Activated T-helper 1 cell treated with Interleukin-2 at 50 U/mL for 16 hours (primary cell): ENCODE results near the gene MAST4.
"Not testable (repeated sequence)": the region's sequence is repeated elsewhere in the genome, so short reads cannot be mapped to it uniquely, and the experiment has no call there.

ENCODE experiments used
- DNase-seq: peaks from one replicate; pipeline ENCODE4 v3.0.0-alpha.2; 2020; ENCODE audit warnings: low read depth

Gene MAST4

DNA sequence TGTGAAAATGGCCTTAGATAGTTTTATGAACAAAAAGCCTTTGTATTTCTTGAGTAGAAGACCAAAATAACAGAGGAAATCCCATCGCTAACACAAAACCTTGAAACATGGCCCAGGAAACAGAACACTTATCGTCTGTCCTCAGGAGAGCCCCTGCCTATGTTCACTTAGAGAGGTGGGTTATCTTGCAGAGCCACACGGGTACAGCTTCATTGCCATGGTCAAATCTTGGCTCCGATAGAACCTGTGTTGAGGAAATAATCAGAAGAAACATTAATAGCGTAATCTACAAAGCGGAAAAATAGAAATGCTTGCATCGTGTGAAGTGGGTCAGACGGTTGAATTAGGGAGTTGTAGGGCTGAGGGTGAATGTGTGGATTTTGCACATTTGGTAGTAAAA lies 216.1 kb downstream of the MAST4 start:
- DNase-seq, result no peak

DNA sequence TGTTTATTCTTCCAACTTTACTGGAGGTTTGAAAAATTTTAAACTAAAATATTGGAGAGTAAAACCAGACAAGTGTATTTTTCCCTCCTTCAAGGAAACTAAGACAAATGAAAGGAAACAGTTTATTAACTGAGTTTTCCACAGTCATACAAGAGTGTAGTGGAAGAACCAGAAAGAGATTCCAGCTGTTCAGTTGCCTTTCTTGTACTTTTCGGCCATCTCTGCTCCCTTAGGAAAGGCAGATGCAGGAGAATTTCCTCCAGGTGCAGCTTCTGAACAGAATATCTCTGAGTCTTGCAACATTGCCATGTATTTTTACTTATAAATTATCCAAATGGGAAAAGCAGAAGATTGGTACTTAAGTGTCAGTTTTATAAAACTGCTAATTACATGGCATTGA lies 217.1 kb downstream of the MAST4 start:
- DNase-seq, result no peak

DNA sequence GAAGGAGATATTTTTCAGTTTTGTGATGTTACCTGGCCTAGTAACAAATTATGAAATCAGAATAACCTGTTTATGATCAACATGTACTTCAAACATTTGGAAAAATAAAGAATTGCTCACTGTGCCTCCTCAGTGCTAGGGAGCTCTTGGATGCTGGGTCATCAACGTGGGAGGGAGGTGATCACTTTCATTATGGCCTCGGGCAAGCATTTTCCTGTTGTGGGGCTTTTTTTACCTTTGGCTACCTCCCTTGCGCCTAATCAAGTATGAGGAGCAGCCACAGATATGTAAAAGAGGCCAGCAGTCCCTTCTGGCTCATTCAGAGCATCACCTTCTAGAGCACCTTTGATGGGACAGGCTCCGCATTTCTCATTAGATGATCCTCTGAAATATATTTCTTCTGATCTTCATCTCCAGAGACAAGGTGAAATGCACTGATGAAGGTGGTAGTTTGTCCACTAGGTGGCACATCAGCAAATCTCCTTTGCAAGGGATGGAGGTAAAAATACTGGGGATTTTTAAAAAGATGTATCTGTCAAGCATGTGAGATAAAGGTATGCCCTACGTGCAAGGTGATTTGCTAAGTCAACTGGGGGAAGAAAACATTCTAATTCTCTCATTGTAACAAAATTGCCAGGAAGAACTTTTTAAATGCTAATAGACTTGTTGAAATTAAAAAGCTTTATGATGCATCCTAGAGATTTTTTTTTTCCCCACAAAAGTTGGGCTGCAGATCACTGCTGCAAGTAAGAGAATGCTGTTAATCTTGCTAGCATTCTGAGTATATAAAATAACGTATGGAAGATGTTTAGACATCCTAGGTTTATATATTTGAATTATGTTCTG lies 218.2 kb downstream of the MAST4 start:
- DNase-seq, result no peak

DNA sequence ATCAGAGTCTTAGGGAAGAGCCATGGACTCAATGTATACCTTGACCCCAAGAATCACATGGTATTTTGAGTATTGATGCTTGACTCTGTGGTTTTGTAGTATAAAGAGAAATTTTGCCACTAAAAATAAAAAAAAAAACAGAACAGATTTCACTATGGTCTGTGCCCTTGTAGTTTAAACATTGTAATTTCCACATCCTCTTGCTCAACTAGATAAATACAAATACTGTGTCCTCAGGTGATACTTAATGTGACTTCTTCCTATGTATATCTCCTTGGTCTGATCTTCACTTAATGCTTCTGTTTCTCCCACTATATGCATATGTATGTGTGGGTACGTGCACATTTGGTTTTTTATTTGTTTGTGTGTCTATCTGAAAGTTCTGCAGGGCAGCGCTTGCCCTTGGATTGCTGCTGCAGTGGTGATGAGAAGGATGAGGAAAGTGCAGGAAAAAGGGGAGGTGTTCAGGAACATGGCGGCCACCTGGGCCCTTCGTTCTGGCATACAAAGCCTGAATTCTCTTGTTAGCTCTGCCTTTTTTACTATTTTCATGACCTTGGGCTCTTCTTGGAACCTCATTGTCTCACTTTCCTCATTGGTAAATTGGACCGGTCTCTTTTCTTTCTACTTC lies 222.2 kb downstream of the MAST4 start:
- no peak for DNase-seq

DNA sequence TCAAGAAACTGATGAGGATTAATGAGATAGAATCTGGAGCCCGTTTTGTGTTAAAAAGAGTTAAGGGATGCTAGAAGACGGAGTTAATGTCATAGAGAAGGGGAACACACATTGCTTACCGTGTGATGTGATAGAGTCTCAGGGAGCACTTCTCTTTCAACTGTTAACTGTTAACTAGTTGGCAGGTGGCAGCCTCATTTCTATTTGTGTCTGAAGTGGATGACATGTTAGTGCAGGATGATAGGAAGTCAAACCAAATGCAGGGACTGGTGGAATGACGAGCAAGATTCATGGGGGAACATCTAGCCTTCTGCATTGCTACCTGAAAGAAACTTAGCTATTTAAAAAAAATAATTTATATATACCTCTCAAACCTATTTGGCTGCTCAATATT lies 222.7 kb downstream of the MAST4 start:
- no peak for DNase-seq

GRCh38 chr5:66820630-66821207 lies 224.5 kb downstream of the MAST4 start:
- no peak for DNase-seq

DNA sequence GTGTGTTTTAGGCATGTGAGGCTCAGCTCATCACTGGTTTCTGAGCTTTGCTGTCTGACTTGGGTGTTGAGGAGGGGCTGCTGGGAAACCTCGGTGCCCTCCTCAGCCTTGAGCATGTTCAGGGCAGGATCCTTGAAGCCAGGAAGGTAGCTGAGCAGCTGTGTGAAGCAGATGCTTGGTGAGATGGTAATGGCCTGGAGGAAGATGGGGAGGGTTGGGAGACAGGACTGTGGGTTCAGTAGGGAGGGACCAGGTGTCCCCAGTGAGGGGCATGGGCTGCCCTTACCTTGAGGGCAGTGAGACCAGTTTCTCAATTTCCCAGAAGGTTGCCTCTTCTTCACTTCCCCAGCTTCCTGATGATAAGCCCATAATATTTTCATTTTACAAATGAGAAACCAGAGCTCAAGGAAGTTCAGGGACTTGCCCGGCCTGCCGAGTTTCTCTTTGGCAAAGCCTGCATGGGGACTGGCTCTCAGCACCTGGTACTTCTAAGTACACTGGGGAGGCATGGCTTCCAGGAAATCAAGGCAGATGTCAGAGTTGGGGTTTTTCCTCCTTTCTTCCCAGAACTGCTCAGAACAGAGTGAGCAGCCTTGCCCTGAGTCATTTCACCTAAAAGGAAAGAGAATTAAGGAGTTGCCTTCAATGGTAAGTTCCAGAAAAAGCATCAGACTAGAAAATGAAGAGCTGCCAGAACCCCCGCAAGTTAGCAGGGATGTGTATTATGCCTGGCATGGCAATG lies 225.7 kb downstream of the MAST4 start:
- no peak for DNase-seq

- DNase-seq, result not testable (repeated sequence)
These were observed 226.7 kb downstream of the MAST4 start for GRCh38 chr5:66822906-66823305.

GRCh38 chr5:66824476-66824875 lies 228.3 kb downstream of the MAST4 start:
- DNase-seq, result no peak

GRCh38 chr5:66826263-66826662 lies 230.1 kb downstream of the MAST4 start:
- no peak for DNase-seq

- no peak for DNase-seq
These were observed 230.5 kb downstream of the MAST4 start for GRCh38 chr5:66826696-66827095.

- no peak for DNase-seq
These were observed 231.9 kb downstream of the MAST4 start for GRCh38 chr5:66828046-66828547.

DNA sequence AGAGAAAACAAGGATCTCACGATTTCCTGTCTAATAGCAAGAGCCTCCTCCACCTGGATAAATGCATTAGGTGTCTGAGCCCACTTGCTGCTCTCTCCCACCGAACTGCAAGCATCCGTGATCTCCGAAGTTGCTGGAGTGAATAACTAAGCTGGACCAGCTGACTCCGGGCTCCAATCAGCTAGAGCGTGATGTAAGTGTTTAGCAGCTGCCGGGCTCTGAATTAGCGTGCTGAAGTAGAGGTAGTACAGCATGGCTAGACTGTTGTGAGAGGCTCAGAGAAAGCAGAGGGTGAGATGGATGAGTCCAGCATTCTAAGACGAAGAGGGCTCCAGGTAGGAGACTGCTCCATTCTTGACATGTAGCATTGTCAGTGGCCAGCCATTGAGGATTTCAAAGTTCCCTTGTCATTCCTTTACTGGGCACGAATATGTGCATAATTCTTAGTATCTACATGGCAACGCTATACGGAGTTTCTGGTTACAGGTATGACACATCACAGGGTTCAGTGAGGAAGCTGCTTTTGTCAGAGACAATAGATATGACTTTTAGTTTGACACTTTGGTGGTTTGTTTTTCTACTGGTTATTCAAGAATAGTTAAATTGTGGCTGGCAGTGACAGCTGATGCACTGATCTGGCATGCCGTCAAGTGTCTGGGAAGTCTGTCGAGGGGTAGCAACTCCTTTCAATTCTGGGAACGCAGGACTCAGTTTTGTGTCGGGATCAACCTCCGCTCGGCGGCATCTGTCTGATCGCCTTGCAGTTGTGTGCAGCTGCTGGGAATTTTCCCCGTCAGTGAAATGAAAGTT lies 232.6 kb downstream of the MAST4 start:
- peak; percentile 36 for DNase-seq

GRCh38 chr5:66829358-66829674 lies 233.1 kb downstream of the MAST4 start:
- DNase-seq, result no peak

DNA sequence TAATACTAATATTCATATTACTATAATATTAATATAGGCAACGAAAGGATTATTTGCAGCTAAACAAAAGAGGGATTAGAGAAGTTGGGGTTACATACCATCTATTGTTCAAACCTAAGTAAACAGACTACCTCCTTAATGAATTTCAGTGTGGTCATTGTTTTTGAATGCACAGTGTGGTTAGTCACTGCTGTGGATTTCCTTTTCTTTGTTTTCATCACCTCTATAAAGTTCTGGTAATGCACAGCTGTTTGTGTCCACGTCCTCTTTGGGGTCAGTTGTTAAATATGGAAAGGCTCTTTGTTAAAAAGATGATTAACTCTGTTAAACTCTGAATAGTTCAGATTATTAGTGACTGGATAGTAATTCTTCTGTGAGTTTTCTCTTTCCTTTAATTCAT lies 233.6 kb downstream of the MAST4 start:
- no peak for DNase-seq

DNA sequence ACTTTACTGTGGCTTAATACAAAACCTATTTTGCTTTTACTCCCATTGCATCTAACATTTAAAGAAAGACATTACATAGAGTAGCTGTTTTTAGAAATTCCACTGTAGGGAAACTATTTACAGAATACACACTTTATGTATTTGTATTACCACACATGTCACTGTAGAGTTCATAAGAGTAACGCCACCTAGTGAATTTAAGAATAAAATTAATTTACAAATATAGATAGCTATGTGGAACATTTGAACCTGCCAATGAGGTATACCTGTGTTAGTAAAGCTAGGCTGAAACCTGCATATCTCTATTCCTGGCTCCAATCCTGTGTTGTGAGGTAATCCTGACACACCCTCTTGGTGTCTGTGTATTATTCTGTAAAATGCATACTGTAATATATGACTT lies 234.4 kb downstream of the MAST4 start:
- DNase-seq, result no peak

- no peak for DNase-seq
These were observed 243.5 kb downstream of the MAST4 start for GRCh38 chr5:66839636-66840185.

- DNase-seq, result no peak
These were observed 244.4 kb downstream of the MAST4 start for GRCh38 chr5:66840511-66841013.

- DNase-seq, result no peak
These were observed 245.1 kb downstream of the MAST4 start for GRCh38 chr5:66841264-66841663.

DNA sequence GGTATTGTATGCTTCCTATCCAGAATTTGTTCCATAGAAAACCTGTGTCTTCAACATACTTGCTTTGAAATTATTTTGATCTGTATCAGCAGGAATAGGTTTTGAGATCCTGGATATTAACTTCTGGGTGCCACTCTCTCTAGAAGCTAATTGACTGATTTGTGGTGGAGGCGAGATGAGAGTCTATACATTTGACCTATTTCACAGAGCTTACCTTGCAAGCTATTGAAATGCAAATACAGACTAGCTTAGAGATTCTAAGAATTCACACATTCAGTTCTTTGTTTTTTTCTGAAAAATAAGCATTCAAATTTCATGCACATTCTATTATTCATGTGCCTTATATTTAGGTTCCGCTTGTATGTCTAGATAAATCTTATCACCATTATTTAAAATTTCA lies 246.3 kb downstream of the MAST4 start:
- no peak for DNase-seq

DNA sequence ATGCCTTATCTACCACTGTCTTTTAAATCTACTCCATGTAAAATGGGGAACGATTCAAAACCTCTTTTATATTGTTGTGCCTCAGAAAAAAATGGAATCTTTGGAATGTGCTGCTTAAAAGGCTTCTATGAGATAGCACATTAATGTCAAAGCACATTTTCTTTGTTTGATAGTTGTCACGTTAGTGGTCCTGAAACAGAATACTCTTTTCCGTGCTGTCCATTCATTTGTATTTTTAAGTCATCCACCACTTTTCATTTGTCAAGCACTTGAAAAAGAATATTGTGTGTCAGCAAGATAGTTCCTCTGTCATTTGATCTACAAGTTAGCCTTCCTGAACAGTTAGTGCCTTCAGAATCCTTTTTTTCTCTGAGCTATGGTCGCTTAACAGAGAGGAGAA lies 246.9 kb downstream of the MAST4 start:
- no peak for DNase-seq
